MV-4-11 (cell line): ENCODE data around the gene ATP5PB.
A peak's percentile ranks its signal among the peaks of the same experiment; 100 is the strongest.

ENCODE experiments used
- DNase-seq: peaks from one replicate; lab custom pipeline; 2025; lab: John Stamatoyannopoulos, UW

ATP5PB gene

GRCh38 chr1:111448918-111449702, at the start of gene ATP5PB, which contains the start of gene WDR77:
TSS of gene ATP5PB (plus strand) at chr1:111449464. CDS start at chr1:111449542, 78 bp downstream.
TSS of gene WDR77 (minus strand) at chr1:111449256. CDS start at chr1:111449169, 87 bp downstream.
- DNase-seq, result peak; percentile 100

- peak; percentile 30 for DNase-seq
Observed at GRCh38 chr1:111399792-111400610, 49.3 kb upstream of the ATP5PB start.

GRCh38 chr1:111402083-111402482, 47.2 kb upstream of the ATP5PB start:
- DNase-seq, result no peak

- DNase-seq, result no peak
Observed at GRCh38 chr1:111404588-111404987, 44.7 kb upstream of the ATP5PB start.

- no peak for DNase-seq
Observed at GRCh38 chr1:111406321-111406768, 42.9 kb upstream of the ATP5PB start.

GRCh38 chr1:111407301-111407700, 42.0 kb upstream of the ATP5PB start:
- no peak for DNase-seq

- DNase-seq, result no peak
Observed at GRCh38 chr1:111412839-111413238, 36.4 kb upstream of the ATP5PB start.

- no peak for DNase-seq
Observed at GRCh38 chr1:111414756-111415155, 34.5 kb upstream of the ATP5PB start.

- DNase-seq, result no peak
Observed at GRCh38 chr1:111415461-111415860, 33.8 kb upstream of the ATP5PB start.

GRCh38 chr1:111417755-111418154, 31.5 kb upstream of the ATP5PB start:
- no peak for DNase-seq

- DNase-seq, result no peak
Observed at GRCh38 chr1:111419037-111419436, 30.2 kb upstream of the ATP5PB start.

GRCh38 chr1:111420377-111420776, 28.9 kb upstream of the ATP5PB start:
- DNase-seq, result no peak

- peak; percentile 67 for DNase-seq
Observed at GRCh38 chr1:111422546-111423391, 26.5 kb upstream of the ATP5PB start.

- DNase-seq, result no peak
Observed at GRCh38 chr1:111424281-111424680, 25.0 kb upstream of the ATP5PB start.

- no peak for DNase-seq
Observed at GRCh38 chr1:111436726-111437125, 12.5 kb upstream of the ATP5PB start.

- DNase-seq, result no peak
Observed at GRCh38 chr1:111439461-111440351, 9.6 kb upstream of the ATP5PB start.

GRCh38 chr1:111441573-111442192, 7.6 kb upstream of the ATP5PB start:
- DNase-seq, result no peak

GRCh38 chr1:111442457-111442856, 6.8 kb upstream of the ATP5PB start:
- DNase-seq, result no peak

- no peak for DNase-seq
Observed at GRCh38 chr1:111444031-111444430, 5.2 kb upstream of the ATP5PB start.

GRCh38 chr1:111446546-111446945, 2.7 kb upstream of the ATP5PB start:
- DNase-seq, result no peak
